ENCODE measurements around the gene ARF6. TPM values are rescaled to one million over a fixed set of nuclear protein-coding genes. Genes with fewer than 3 reads are reported as not detected.

The ARF6 gene
- total RNA-seq, 1 donor from 2014 or later: 55.8 TPM

- no peak for DNase-seq (ENCODE audit: low read depth, low spot score)
- H3K27me3 Mint-ChIP-seq (ENCODE audit: low read depth): no peaks in the 10 kb centered on the region
- H3K9me3 Mint-ChIP-seq: peaks cover 10% of the 10 kb centered on the region
- no peak overlapping the region for H3K4me3 Mint-ChIP-seq
- no peak for TF ChIP-seq CTCF (conservative IDR thresholded peaks at IDR 0.05)
- peaks cover 4% of the 10 kb centered on the region for H3K4me1 Mint-ChIP-seq
- peaks cover 8% of the 10 kb centered on the region for H3K36me3 Mint-ChIP-seq (ENCODE audit: low read depth)
- H3K27ac Mint-ChIP-seq (ENCODE audit: unreplicated experiment): no peak overlapping the region
These were observed 48.0 kb downstream of the ARF6 start for GRCh38 chr14:49940808-49941421.

- no peak overlapping the region for H3K27ac Mint-ChIP-seq (ENCODE audit: unreplicated experiment)
- no peak for DNase-seq (ENCODE audit: low read depth, low spot score)
- H3K9me3 Mint-ChIP-seq: peaks cover 6% of the 10 kb centered on the region
- peaks cover 7% of the 10 kb centered on the region for H3K4me1 Mint-ChIP-seq
- peaks cover 5% of the 10 kb centered on the region for H3K36me3 Mint-ChIP-seq (ENCODE audit: low read depth)
- no peak overlapping the region for H3K4me3 Mint-ChIP-seq
- no peaks in the 10 kb centered on the region for H3K27me3 Mint-ChIP-seq (ENCODE audit: low read depth)
- no peak for TF ChIP-seq CTCF (conservative IDR thresholded peaks at IDR 0.05)
These were observed 49.2 kb downstream of the ARF6 start for GRCh38 chr14:49942090-49942489.

- H3K4me1 Mint-ChIP-seq: peaks cover 7% of the 10 kb centered on the region
- TF ChIP-seq CTCF (conservative IDR thresholded peaks at IDR 0.05): no peak
- no peaks in the 10 kb centered on the region for H3K9me3 Mint-ChIP-seq
- H3K27ac Mint-ChIP-seq (ENCODE audit: unreplicated experiment): no peak overlapping the region
- peaks cover 2% of the 10 kb centered on the region for H3K36me3 Mint-ChIP-seq (ENCODE audit: low read depth)
- H3K27me3 Mint-ChIP-seq (ENCODE audit: low read depth): no peaks in the 10 kb centered on the region
- no peak for DNase-seq (ENCODE audit: low read depth, low spot score)
- H3K4me3 Mint-ChIP-seq: no peak overlapping the region
These were observed 51.6 kb downstream of the ARF6 start for GRCh38 chr14:49944501-49944900.

- Mint-ChIP-seq H3K36me3 (ENCODE audit: low read depth) (peaks cover 2% of the 10 kb centered on the region), H3K4me3 (no peak overlapping the region), H3K27ac (ENCODE audit: unreplicated experiment) (no peak overlapping the region), H3K4me1 (peaks cover 3% of the 10 kb centered on the region), H3K27me3 (ENCODE audit: low read depth) (no peaks in the 10 kb centered on the region), H3K9me3 (no peaks in the 10 kb centered on the region)
- TF ChIP-seq CTCF (conservative IDR thresholded peaks at IDR 0.05): no peak
- DNase-seq (ENCODE audit: low read depth, low spot score): no peak
These were observed 52.8 kb downstream of the ARF6 start for GRCh38 chr14:49945448-49946319.

Other genes with a start within 250 kb of the ARF6 start
- gene POLE2, start 204.9 kb upstream of the ARF6 start, total RNA-seq: 26.8 and 31.5 TPM in 2 replicates
- gene KLHDC1, start 200.0 kb upstream of the ARF6 start, total RNA-seq: 2.0 and 2.1 TPM in 2 replicates
- 36.1 and 36.4 TPM in 2 replicates for gene KLHDC2, start 124.9 kb upstream of the ARF6 start, total RNA-seq
- 68.9 and 71.0 TPM in 2 replicates for gene NEMF, start 40.3 kb upstream of the ARF6 start, total RNA-seq
- 13.0 and 13.1 TPM in 2 replicates for gene VCPKMT, start 223.5 kb downstream of the ARF6 start, total RNA-seq

Data from neural crest cell (in vitro differentiated cells).